IgD-negative memory B cell (primary cell): ENCODE results near the gene TMEM238. TPM values are rescaled to one million over a fixed set of nuclear protein-coding genes. Genes with fewer than 3 reads are reported as not detected.
A peak's percentile ranks its signal among the peaks of the same experiment; 100 is the strongest.
"Not testable (repeated sequence)": the region's sequence is repeated elsewhere in the genome, so short reads cannot be mapped to it uniquely, and the experiment has no call there.

Experiments used
- H3K27ac Mint-ChIP-seq, 3 donors: one replicate each; pipeline ENCODE4 v1.8.0; 2020 to 2022; ENCODE audit warnings: mild to moderate bottlenecking in 3 of 3, mixed read lengths in 3 of 3, moderate library complexity in 1 of 3
- H3K27me3 Mint-ChIP-seq: one replicate; pipeline ENCODE4 v1.8.0; 2021; ENCODE audit warnings: mixed read lengths
- H3K36me3 Mint-ChIP-seq: one replicate; pipeline ENCODE4 v1.8.0; 2020; ENCODE audit warnings: mild to moderate bottlenecking, mixed read lengths
- H3K4me1 Mint-ChIP-seq, 3 donors: one replicate each; pipeline ENCODE4 v1.8.0; 2020 to 2022; ENCODE audit warnings: mixed read lengths in 3 of 3, mild to moderate bottlenecking in 1 of 3
- H3K4me3 Mint-ChIP-seq, 4 donors: one replicate each; pipeline ENCODE4 v1.8.0; 2020 to 2022; ENCODE audit warnings: mild to moderate bottlenecking in 4 of 4, mixed read lengths in 4 of 4, moderate library complexity in 3 of 4
- H3K9me3 Mint-ChIP-seq, 3 donors: one replicate each; pipeline ENCODE4 v1.8.0; 2020 to 2021; ENCODE audit warnings: mixed read lengths in 3 of 3, mild to moderate bottlenecking in 1 of 3
- polyA plus RNA-seq: library from polyadenylated mRNA; unstranded; fragments of 300-500 nt; fragmentation: Illumina TruSeq; gene quantifications from one replicate; pipeline ENCODE4 v1.2.3, GENCODE V29; 2021

Gene TMEM238
- 1.1 TPM for polyA plus RNA-seq

GRCh38 chr19:55384131-55384919 is at the start of gene TMEM238:
TMEM238 (minus strand) TSS chr19:55384292; CDS start chr19:55384259, 33 bp downstream.
- H3K27me3 Mint-ChIP-seq, result no peaks in the 10 kb centered on the region
- peak within 1 kb of the TSS; percentile 97 to 100 (median 100) for H3K4me3 Mint-ChIP-seq
- no peaks in the 10 kb centered on the region for H3K9me3 Mint-ChIP-seq
- H3K4me1 Mint-ChIP-seq, result peaks cover 24 to 40% (median 32%) of the 10 kb centered on the region in 3 donors
- H3K27ac Mint-ChIP-seq, result peak within 1 kb of the TSS; percentile 93 to 100 (median 98)
- peaks cover 6% of the 10 kb centered on the region for H3K36me3 Mint-ChIP-seq

DNA sequence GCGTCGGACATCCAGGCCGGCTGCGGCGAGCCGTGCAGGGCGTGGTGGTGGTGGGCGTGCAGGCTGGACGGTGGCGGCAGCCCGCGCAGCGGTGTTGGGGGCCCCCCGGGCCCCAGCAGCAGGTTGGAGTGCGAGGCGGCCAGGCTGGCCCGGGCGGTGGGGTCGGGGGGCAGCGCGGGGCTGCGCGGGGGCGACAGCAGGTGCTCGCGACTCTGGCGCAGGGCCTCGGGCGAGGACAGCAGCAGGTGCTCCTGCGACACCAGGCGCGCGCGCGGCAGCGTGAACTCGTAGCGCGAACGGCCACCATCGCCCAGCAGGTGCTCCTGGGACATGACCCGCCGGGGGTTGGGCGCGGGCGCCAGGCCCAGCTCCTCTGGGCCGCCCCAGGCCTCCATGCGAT is 49.2 kb upstream of the TMEM238 start:
- H3K4me3 Mint-ChIP-seq, result no peak overlapping the region
- H3K27me3 Mint-ChIP-seq, result peaks cover 40% of the 10 kb centered on the region
- H3K36me3 Mint-ChIP-seq, result no peaks in the 10 kb centered on the region
- peaks cover 0 to 7% (median 0%) of the 10 kb centered on the region in 3 donors for H3K4me1 Mint-ChIP-seq
- H3K27ac Mint-ChIP-seq, result no peak overlapping the region
- peaks cover 0 to 3% (median 0%) of the 10 kb centered on the region in 3 donors for H3K9me3 Mint-ChIP-seq

- H3K36me3 Mint-ChIP-seq, result peaks cover 2% of the 10 kb centered on the region
- H3K9me3 Mint-ChIP-seq, result peaks cover 0 to 3% (median 0%) of the 10 kb centered on the region in 3 donors
- peaks cover 0 to 7% (median 0%) of the 10 kb centered on the region in 3 donors for H3K4me1 Mint-ChIP-seq
- peaks cover 44% of the 10 kb centered on the region for H3K27me3 Mint-ChIP-seq
- H3K27ac Mint-ChIP-seq, result no peak overlapping the region
- no peak overlapping the region for H3K4me3 Mint-ChIP-seq
Observed at GRCh38 chr19:55432241-55432959, 48.3 kb upstream of the TMEM238 start.

DNA sequence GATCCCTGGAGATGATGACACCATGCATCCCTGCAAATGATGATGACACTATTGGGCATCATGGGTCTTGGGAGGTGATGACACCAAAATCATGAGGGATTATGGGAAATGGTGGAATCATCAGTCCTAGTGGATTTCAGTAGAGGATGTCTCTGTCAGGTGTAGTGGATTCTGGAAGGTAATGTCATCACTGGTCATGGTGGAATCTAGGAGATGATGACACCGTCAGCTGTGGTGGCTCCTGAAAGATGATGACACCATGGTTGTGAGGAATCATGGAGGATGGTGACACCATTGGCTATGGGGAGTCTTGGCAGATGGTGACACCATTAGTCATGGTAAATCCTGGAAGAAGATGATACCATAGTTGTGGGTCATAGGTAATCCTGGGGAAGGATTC is 47.1 kb upstream of the TMEM238 start:
- H3K27ac Mint-ChIP-seq, result no peak overlapping the region
- H3K36me3 Mint-ChIP-seq, result peaks cover 2% of the 10 kb centered on the region
- H3K27me3 Mint-ChIP-seq, result peaks cover 37% of the 10 kb centered on the region
- peaks cover 0 to 7% (median 0%) of the 10 kb centered on the region in 3 donors for H3K4me1 Mint-ChIP-seq
- H3K9me3 Mint-ChIP-seq, result peaks cover 0 to 3% (median 0%) of the 10 kb centered on the region in 3 donors
- no peak overlapping the region for H3K4me3 Mint-ChIP-seq

GRCh38 chr19:55426042-55426441 is 42.0 kb upstream of the TMEM238 start:
- peaks cover 0 to 4% (median 2%) of the 10 kb centered on the region in 3 donors for H3K4me1 Mint-ChIP-seq
- H3K9me3 Mint-ChIP-seq, result peaks cover 0 to 4% (median 2%) of the 10 kb centered on the region in 3 donors
- peaks cover 39% of the 10 kb centered on the region for H3K27me3 Mint-ChIP-seq
- H3K36me3 Mint-ChIP-seq, result peaks cover 2% of the 10 kb centered on the region
- no peak overlapping the region for H3K4me3 Mint-ChIP-seq
- no peak overlapping the region for H3K27ac Mint-ChIP-seq

- peaks cover 37% of the 10 kb centered on the region for H3K27me3 Mint-ChIP-seq
- peaks cover 2% of the 10 kb centered on the region for H3K36me3 Mint-ChIP-seq
- H3K4me1 Mint-ChIP-seq, result peaks cover 0 to 2% (median 2%) of the 10 kb centered on the region in 3 donors
- peaks cover 0 to 2% (median 2%) of the 10 kb centered on the region in 3 donors for H3K9me3 Mint-ChIP-seq
- H3K4me3 Mint-ChIP-seq, result no peak overlapping the region
- H3K27ac Mint-ChIP-seq, result no peak overlapping the region
Observed at GRCh38 chr19:55424518-55424917, 40.4 kb upstream of the TMEM238 start.

- Mint-ChIP-seq H3K4me3 (no peak overlapping the region), H3K9me3 (peaks cover 0 to 2% (median 2%) of the 10 kb centered on the region in 3 donors), H3K4me1 (peaks cover 0 to 2% (median 0%) of the 10 kb centered on the region in 3 donors), H3K27ac (no peak overlapping the region), H3K36me3 (peaks cover 2% of the 10 kb centered on the region), H3K27me3 (peaks cover 30% of the 10 kb centered on the region)
Observed at GRCh38 chr19:55423225-55424005, 39.3 kb upstream of the TMEM238 start.

DNA sequence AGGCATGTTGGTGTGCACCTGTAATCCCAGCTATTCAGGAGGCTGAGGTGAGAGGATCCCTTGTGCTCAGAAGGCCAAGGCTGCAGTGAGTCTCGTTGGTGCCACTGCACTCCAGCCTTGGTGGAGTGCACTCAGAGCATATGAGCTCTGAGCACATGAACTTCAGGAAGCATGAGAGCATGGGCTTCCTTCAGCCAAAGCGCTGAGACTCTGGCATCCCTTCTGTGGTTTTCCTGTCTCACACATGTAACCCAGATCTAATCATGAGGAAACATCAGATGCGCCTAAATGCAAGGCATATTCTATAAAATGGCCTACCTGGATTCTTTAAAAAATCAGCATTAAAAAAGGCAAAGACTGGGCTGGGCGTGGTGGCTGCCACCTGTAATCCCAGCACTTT is 37.2 kb upstream of the TMEM238 start:
- not testable (repeated sequence) for H3K9me3 Mint-ChIP-seq, H3K4me1 Mint-ChIP-seq, H3K4me3 Mint-ChIP-seq, H3K27ac Mint-ChIP-seq, H3K36me3 Mint-ChIP-seq
- H3K27me3 Mint-ChIP-seq, result peaks cover 30% of the 10 kb centered on the region

DNA sequence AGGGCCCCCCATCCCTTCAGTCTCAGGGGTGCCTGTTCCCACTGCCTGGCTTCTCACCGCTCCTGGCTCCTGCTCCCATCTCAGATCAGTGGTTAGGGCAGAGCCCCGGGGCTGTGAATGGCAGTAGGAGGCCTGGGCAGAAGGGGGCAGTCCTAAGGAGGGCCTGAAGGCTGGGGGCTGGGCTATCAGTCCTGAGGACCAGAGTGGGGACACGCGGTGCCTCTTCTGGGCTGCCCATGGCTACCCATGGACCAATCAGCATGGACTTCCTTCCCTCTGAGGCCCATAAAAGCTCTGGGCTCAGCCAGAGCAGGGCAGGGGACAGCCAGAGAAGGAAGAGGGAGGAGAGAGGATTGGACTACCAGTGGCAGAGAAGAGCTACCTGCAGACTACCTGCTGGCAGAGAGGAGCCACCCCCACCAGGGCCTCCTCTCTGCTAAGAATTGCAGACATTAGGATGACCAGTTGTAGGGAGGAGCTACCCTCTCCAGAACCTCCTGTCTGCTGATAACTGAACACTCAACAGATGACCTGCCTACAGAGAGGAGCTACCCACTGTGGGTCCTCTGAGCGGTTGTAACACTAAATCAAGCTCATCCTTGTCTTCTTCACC is 35.6 kb upstream of the TMEM238 start:
- Mint-ChIP-seq H3K27me3 (peaks cover 24% of the 10 kb centered on the region), H3K4me3 (no peak overlapping the region), H3K36me3 (no peaks in the 10 kb centered on the region), H3K9me3 (peaks cover 0 to under 1% (median 0%) of the 10 kb centered on the region in 3 donors), H3K27ac (no peak overlapping the region), H3K4me1 (peaks cover 0 to 2% (median 0%) of the 10 kb centered on the region in 3 donors)

DNA sequence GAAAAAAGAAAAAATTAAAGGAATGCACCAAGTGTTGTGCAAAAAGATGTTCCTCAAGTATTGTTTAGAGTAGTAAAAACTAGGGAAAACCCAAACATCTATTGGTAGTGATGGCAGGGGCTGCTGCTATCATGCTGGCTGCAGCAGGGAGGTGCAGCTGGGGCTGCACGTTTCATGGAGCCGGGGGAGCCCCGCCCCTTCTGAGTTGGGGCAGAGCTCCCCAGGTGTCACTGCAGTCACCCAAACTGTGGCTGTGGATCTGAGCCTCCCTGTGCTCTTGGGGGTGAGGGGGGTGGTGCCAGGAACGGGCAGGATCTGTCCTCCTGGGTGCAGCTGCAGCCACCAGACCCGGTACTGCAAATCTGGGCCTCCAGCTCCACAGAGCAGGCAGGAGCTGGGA is 35.0 kb upstream of the TMEM238 start:
- no peaks in the 10 kb centered on the region for H3K9me3 Mint-ChIP-seq
- peaks cover 22% of the 10 kb centered on the region for H3K27me3 Mint-ChIP-seq
- peaks cover 0 to 2% (median 0%) of the 10 kb centered on the region in 3 donors for H3K4me1 Mint-ChIP-seq
- H3K27ac Mint-ChIP-seq, result no peak overlapping the region
- H3K36me3 Mint-ChIP-seq, result no peaks in the 10 kb centered on the region
- no peak overlapping the region for H3K4me3 Mint-ChIP-seq

DNA sequence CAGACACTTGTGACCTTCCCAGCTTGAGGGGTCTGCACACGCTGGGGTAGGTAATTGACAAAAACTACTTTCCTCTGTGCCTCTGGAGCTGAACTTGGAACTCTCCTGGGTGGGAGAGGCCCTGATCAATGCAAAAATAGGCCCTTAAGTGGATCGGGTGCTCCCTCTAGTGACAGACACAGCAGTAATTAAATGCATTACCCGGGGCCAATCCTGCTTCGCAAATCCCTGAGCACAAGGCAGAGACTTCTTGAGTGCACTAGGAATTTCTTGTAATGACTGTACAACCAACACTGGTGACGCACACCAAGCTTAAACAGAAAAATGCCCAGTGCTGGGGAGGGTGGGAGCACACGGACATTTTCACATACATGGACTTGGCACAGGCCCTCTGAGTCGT is 34.1 kb upstream of the TMEM238 start:
- Mint-ChIP-seq H3K36me3 (no peaks in the 10 kb centered on the region), H3K4me3 (no peak overlapping the region), H3K4me1 (peaks cover 0 to 2% (median 0%) of the 10 kb centered on the region in 3 donors), H3K9me3 (no peaks in the 10 kb centered on the region), H3K27me3 (peaks cover 17% of the 10 kb centered on the region), H3K27ac (no peak overlapping the region)

- peak overlapping the region in 1 of 3 donors; percentile 81 for H3K27ac Mint-ChIP-seq
- peak overlapping the region in 1 of 4 donors; percentile 76 for H3K4me3 Mint-ChIP-seq
- H3K27me3 Mint-ChIP-seq, result no peaks in the 10 kb centered on the region
- peaks cover 3% of the 10 kb centered on the region for H3K36me3 Mint-ChIP-seq
- peaks cover 14 to 22% (median 18%) of the 10 kb centered on the region in 3 donors for H3K4me1 Mint-ChIP-seq
- H3K9me3 Mint-ChIP-seq, result peaks cover 2 to 9% (median 6%) of the 10 kb centered on the region in 3 donors
Observed at GRCh38 chr19:55410168-55410567, 26.1 kb upstream of the TMEM238 start.

DNA sequence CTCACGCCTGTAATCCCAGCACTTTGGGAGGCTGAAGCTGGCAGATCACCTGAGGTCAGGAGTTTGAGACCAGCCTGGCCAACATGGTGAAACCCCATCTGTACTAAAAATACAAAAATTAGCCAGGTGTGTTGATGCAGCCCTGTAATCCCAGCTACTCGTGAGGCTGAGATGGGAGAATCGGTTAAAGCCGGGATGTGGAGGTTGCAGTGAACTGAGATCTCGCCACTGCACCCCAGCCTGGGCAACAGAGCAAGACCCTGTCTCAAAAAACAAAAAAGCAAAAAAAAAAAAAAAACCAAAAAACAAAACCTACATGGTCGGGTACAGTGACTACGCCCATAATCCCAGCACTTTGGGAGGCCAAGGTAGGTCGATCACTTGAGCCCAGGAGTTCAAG is 25.1 kb upstream of the TMEM238 start:
- H3K4me1 Mint-ChIP-seq, result peaks cover 14 to 22% (median 18%) of the 10 kb centered on the region in 3 donors
- H3K27ac Mint-ChIP-seq, result peak overlapping the region in 2 of 3 donors; percentile 93 to 99
- H3K4me3 Mint-ChIP-seq, result peak overlapping the region in 2 of 4 donors; percentile 76 to 78
- H3K36me3 Mint-ChIP-seq, H3K27me3 Mint-ChIP-seq, H3K9me3 Mint-ChIP-seq: not testable (repeated sequence)

- H3K36me3 Mint-ChIP-seq, result peaks cover 3% of the 10 kb centered on the region
- peaks cover 14 to 22% (median 18%) of the 10 kb centered on the region in 3 donors for H3K4me1 Mint-ChIP-seq
- H3K4me3 Mint-ChIP-seq, result peak overlapping the region; percentile 87 to 97 (median 94)
- no peaks in the 10 kb centered on the region for H3K27me3 Mint-ChIP-seq
- H3K9me3 Mint-ChIP-seq, result peaks cover 2 to 9% (median 6%) of the 10 kb centered on the region in 3 donors
- peak overlapping the region; percentile 93 to 99 (median 98) for H3K27ac Mint-ChIP-seq
Observed at GRCh38 chr19:55408533-55408872, 24.4 kb upstream of the TMEM238 start.
